Measurements from ENCODE around the gene SZT2. TPM values are rescaled to one million over a fixed set of nuclear protein-coding genes. Genes with fewer than 3 reads are reported as not detected.

SZT2 gene
- total RNA-seq, 1 donor from 2014 or later, result 30.0 TPM

GRCh38 chr1:43441166-43441893, 51.6 kb downstream of the SZT2 start:
- Histone ChIP-seq H3K4me2 (ENCODE audit: low read length) (no peak overlapping the region), H4K20me1 (ENCODE audit: insufficient read depth, low read length) (no peaks in the 10 kb centered on the region), H3K27ac (ENCODE audit: low read depth, low read length) (no peak overlapping the region), H3K79me2 (ENCODE audit: insufficient read depth, low read length) (no peaks in the 10 kb centered on the region), H3K27me3 (ENCODE audit: insufficient read depth, low read length) (no peaks in the 10 kb centered on the region), H3K4me1 (ENCODE audit: insufficient read depth, low read length) (no peaks in the 10 kb centered on the region), H3K4me3 (ENCODE audit: insufficient read depth, low read depth, low read length) (no peak overlapping the region), H3K9ac (ENCODE audit: low read length) (no peak overlapping the region), H3K36me3 (ENCODE audit: insufficient read depth, low read length) (peaks cover 23% of the 10 kb centered on the region), H3K9me3 (ENCODE audit: insufficient read depth, low read depth, low read length) (no peaks in the 10 kb centered on the region), H2AFZ (ENCODE audit: low read depth, low read length) (no peak overlapping the region)
- no peaks in the 10 kb centered on the region for H3K9me3 Mint-ChIP-seq (ENCODE audit: unreplicated experiment)
- FAIRE-seq (no peak), DNase-seq (ENCODE audit: low read depth) (no peak)
- H3K4me1 Mint-ChIP-seq (ENCODE audit: low read depth, unreplicated experiment), result peaks cover 20% of the 10 kb centered on the region
- peaks cover 42% of the 10 kb centered on the region for H3K36me3 Mint-ChIP-seq (ENCODE audit: low read depth, unreplicated experiment)
- no peak overlapping the region for H3K4me3 Mint-ChIP-seq (ENCODE audit: unreplicated experiment)
- no peak for TF ChIP-seq EZH2 (IDR thresholded peaks at IDR 0.05; ENCODE audit: insufficient read depth, low read length)
- no peaks in the 10 kb centered on the region for H3K27me3 Mint-ChIP-seq (ENCODE audit: low read depth, unreplicated experiment)
- H3K27ac Mint-ChIP-seq (ENCODE audit: unreplicated experiment), result peak overlapping the region; percentile 75

GRCh38 chr1:43441894-43442637, 52.4 kb downstream of the SZT2 start:
- no peaks in the 10 kb centered on the region for H3K4me1 ChIP-seq (ENCODE audit: insufficient read depth, low read length)
- no peak overlapping the region for H3K4me3 ChIP-seq (ENCODE audit: insufficient read depth, low read depth, low read length)
- no peaks in the 10 kb centered on the region for H4K20me1 ChIP-seq (ENCODE audit: insufficient read depth, low read length)
- no peaks in the 10 kb centered on the region for H3K9me3 ChIP-seq (ENCODE audit: insufficient read depth, low read depth, low read length)
- H3K4me1 Mint-ChIP-seq (ENCODE audit: low read depth, unreplicated experiment), result peaks cover 15% of the 10 kb centered on the region
- TF ChIP-seq EZH2 (IDR thresholded peaks at IDR 0.05; ENCODE audit: insufficient read depth, low read length), result no peak
- H3K27me3 ChIP-seq (ENCODE audit: insufficient read depth, low read length), result no peaks in the 10 kb centered on the region
- H3K4me3 Mint-ChIP-seq (ENCODE audit: unreplicated experiment), result no peak overlapping the region
- H3K27me3 Mint-ChIP-seq (ENCODE audit: low read depth, unreplicated experiment), result no peaks in the 10 kb centered on the region
- no peak overlapping the region for H2AFZ ChIP-seq (ENCODE audit: low read depth, low read length)
- DNase-seq (ENCODE audit: low read depth) (no peak), FAIRE-seq (no peak)
- no peak overlapping the region for H3K27ac ChIP-seq (ENCODE audit: low read depth, low read length)
- no peak overlapping the region for H3K9ac ChIP-seq (ENCODE audit: low read length)
- no peak overlapping the region for H3K27ac Mint-ChIP-seq (ENCODE audit: unreplicated experiment)
- no peaks in the 10 kb centered on the region for H3K79me2 ChIP-seq (ENCODE audit: insufficient read depth, low read length)
- H3K36me3 Mint-ChIP-seq (ENCODE audit: low read depth, unreplicated experiment), result peaks cover 45% of the 10 kb centered on the region
- peaks cover 29% of the 10 kb centered on the region for H3K36me3 ChIP-seq (ENCODE audit: insufficient read depth, low read length)
- H3K4me2 ChIP-seq (ENCODE audit: low read length), result no peak overlapping the region
- no peaks in the 10 kb centered on the region for H3K9me3 Mint-ChIP-seq (ENCODE audit: unreplicated experiment)

- no peaks in the 10 kb centered on the region for H3K27me3 Mint-ChIP-seq (ENCODE audit: low read depth, unreplicated experiment)
- TF ChIP-seq, protein P1, sequence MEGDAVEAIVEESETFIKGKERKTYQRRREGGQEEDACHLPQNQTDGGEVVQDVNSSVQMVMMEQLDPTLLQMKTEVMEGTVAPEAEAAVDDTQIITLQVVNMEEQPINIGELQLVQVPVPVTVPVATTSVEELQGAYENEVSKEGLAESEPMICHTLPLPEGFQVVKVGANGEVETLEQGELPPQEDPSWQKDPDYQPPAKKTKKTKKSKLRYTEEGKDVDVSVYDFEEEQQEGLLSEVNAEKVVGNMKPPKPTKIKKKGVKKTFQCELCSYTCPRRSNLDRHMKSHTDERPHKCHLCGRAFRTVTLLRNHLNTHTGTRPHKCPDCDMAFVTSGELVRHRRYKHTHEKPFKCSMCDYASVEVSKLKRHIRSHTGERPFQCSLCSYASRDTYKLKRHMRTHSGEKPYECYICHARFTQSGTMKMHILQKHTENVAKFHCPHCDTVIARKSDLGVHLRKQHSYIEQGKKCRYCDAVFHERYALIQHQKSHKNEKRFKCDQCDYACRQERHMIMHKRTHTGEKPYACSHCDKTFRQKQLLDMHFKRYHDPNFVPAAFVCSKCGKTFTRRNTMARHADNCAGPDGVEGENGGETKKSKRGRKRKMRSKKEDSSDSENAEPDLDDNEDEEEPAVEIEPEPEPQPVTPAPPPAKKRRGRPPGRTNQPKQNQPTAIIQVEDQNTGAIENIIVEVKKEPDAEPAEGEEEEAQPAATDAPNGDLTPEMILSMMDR (IDR thresholded peaks at IDR 0.05; ENCODE audit: insufficient read depth, low read depth, low read length), result no peak
- no peak for TF ChIP-seq EZH2 (IDR thresholded peaks at IDR 0.05; ENCODE audit: insufficient read depth, low read length)
- FAIRE-seq, result no peak
- Histone ChIP-seq H3K9ac (ENCODE audit: low read length) (no peak overlapping the region), H3K9me3 (ENCODE audit: insufficient read depth, low read depth, low read length) (no peaks in the 10 kb centered on the region), H3K27me3 (ENCODE audit: insufficient read depth, low read length) (no peaks in the 10 kb centered on the region), H2AFZ (ENCODE audit: low read depth, low read length) (no peak overlapping the region), H4K20me1 (ENCODE audit: insufficient read depth, low read length) (no peaks in the 10 kb centered on the region), H3K4me1 (ENCODE audit: insufficient read depth, low read length) (no peaks in the 10 kb centered on the region), H3K27ac (ENCODE audit: low read depth, low read length) (no peak overlapping the region), H3K79me2 (ENCODE audit: insufficient read depth, low read length) (no peaks in the 10 kb centered on the region), H3K4me2 (ENCODE audit: low read length) (no peak overlapping the region), H3K4me3 (ENCODE audit: insufficient read depth, low read depth, low read length) (no peak overlapping the region), H3K36me3 (ENCODE audit: insufficient read depth, low read length) (peaks cover 34% of the 10 kb centered on the region)
- peaks cover 15% of the 10 kb centered on the region for H3K4me1 Mint-ChIP-seq (ENCODE audit: low read depth, unreplicated experiment)
- no peak overlapping the region for H3K27ac Mint-ChIP-seq (ENCODE audit: unreplicated experiment)
- H3K36me3 Mint-ChIP-seq (ENCODE audit: low read depth, unreplicated experiment), result peaks cover 45% of the 10 kb centered on the region
- no peak for DNase-seq (ENCODE audit: low read depth)
- no peaks in the 10 kb centered on the region for H3K9me3 Mint-ChIP-seq (ENCODE audit: unreplicated experiment)
- H3K4me3 Mint-ChIP-seq (ENCODE audit: unreplicated experiment), result no peak overlapping the region
These were observed 53.1 kb downstream of the SZT2 start for GRCh38 chr1:43442756-43443155.
